Measurements from ENCODE around the gene DSC2. TPM values are rescaled to one million over a fixed set of nuclear protein-coding genes. Genes with fewer than 3 reads are reported as not detected.

Gene DSC2
- total RNA-seq, 4 donors from 2014 or later = 0.26 to 17.9 (median 5.1) TPM

- no peak for TF ChIP-seq CTCF (IDR thresholded peaks at IDR 0.05)
- no peak for TF ChIP-seq POLR2A (IDR thresholded peaks at IDR 0.05)
- intact Hi-C loops (cut with DNase I; ENCODE audit: low total_unique reads) = no loop called here
- Histone ChIP-seq H3K27ac (no peak overlapping the region), H3K4me3 (no peak overlapping the region), H3K4me1 (no peaks in the 10 kb centered on the region), H3K9me3 (no peaks in the 10 kb centered on the region), H3K27me3 (peaks cover 0 to 5% of the 10 kb centered on the region in 2 donors), H3K36me3 (no peaks in the 10 kb centered on the region)
- no peak for DNase-seq
Measured at GRCh38 chr18:31049189-31049588, 53.0 kb downstream of the DSC2 start.

GRCh38 chr18:31048216-31048615 is 54.0 kb downstream of the DSC2 start:
- Histone ChIP-seq H3K4me1 (no peaks in the 10 kb centered on the region), H3K4me3 (no peak overlapping the region), H3K27me3 (peaks cover 0 to 5% of the 10 kb centered on the region in 2 donors), H3K36me3 (no peaks in the 10 kb centered on the region), H3K9me3 (no peaks in the 10 kb centered on the region), H3K27ac (no peak overlapping the region)
- intact Hi-C loops (cut with DNase I; ENCODE audit: low total_unique reads) = no loop called here
- no peak for DNase-seq
- TF ChIP-seq POLR2A (IDR thresholded peaks at IDR 0.05) (no peak), CTCF (IDR thresholded peaks at IDR 0.05) (no peak)

GRCh38 chr18:31046916-31047315 is 55.3 kb downstream of the DSC2 start:
- TF ChIP-seq POLR2A (IDR thresholded peaks at IDR 0.05) (no peak), CTCF (IDR thresholded peaks at IDR 0.05) (no peak)
- H3K27me3 ChIP-seq = peaks cover 0 to 12% of the 10 kb centered on the region in 2 donors
- no peak for DNase-seq
- no peaks in the 10 kb centered on the region for H3K4me1 ChIP-seq
- H3K36me3 ChIP-seq = no peaks in the 10 kb centered on the region
- H3K4me3 ChIP-seq = no peak overlapping the region
- H3K27ac ChIP-seq = no peak overlapping the region
- no peaks in the 10 kb centered on the region for H3K9me3 ChIP-seq
- intact Hi-C loops (cut with DNase I; ENCODE audit: low total_unique reads) = no loop called here

GRCh38 chr18:31045599-31045998 is 56.6 kb downstream of the DSC2 start:
- Histone ChIP-seq H3K4me1 (peaks cover 0 to 3% of the 10 kb centered on the region in 2 donors), H3K36me3 (no peaks in the 10 kb centered on the region), H3K4me3 (no peak overlapping the region), H3K27me3 (peaks cover 0 to 26% of the 10 kb centered on the region in 2 donors), H3K9me3 (no peaks in the 10 kb centered on the region), H3K27ac (no peak overlapping the region)
- no peak for DNase-seq
- intact Hi-C loops (cut with DNase I; ENCODE audit: low total_unique reads) = no loop called here
- TF ChIP-seq CTCF (IDR thresholded peaks at IDR 0.05) (no peak), POLR2A (IDR thresholded peaks at IDR 0.05) (no peak)

GRCh38 chr18:31044926-31045325 is 57.3 kb downstream of the DSC2 start:
- no peak overlapping the region for H3K27ac ChIP-seq
- no peak overlapping the region for H3K4me3 ChIP-seq
- peaks cover 0 to 32% of the 10 kb centered on the region in 2 donors for H3K27me3 ChIP-seq
- intact Hi-C loops (cut with DNase I; ENCODE audit: low total_unique reads) = no loop called here
- no peak for DNase-seq
- H3K36me3 ChIP-seq = no peaks in the 10 kb centered on the region
- TF ChIP-seq CTCF (IDR thresholded peaks at IDR 0.05) = no peak
- no peak for TF ChIP-seq POLR2A (IDR thresholded peaks at IDR 0.05)
- H3K9me3 ChIP-seq = no peaks in the 10 kb centered on the region
- peaks cover 0 to 4% of the 10 kb centered on the region in 2 donors for H3K4me1 ChIP-seq

All from uterus (tissue), 4 donors.